WTC11 (cell line): ENCODE measurements around the gene MPDZ.

Experiments
- CTCF ChIP-seq: fragments of 200-600 bp; IDR thresholded peaks from 2 replicates; pipeline ENCODE4 v1.8.0; 2022; ENCODE audit warnings: antibody characterized with exemption
- ESRRA ChIP-seq: sonication (generic); formaldehyde crosslinking; IDR thresholded peaks from 2 replicates; pipeline ENCODE4 v1.8.1; 2022; ENCODE audit warnings: mild to moderate bottlenecking, missing genetic modification reagents, borderline replicate concordance
- SP1 ChIP-seq: sonication (generic); formaldehyde crosslinking; conservative IDR thresholded peaks from 2 replicates; pipeline ENCODE4 v1.8.1; 2022; ENCODE audit warnings: missing genetic modification reagents

GRCh38 chr9:13266167-13266566 is 13.3 kb downstream of the MPDZ start:
- TF ChIP-seq CTCF (no peak), SP1 (CRISPR knock-in tag) (no peak), ESRRA (no peak)
